Fibroblast of pulmonary artery (primary cell): ENCODE measurements around the gene TMEM266.

Experiments
- DNase-seq: peaks from one replicate; pipeline ENCODE4 v3.0.0-alpha.2; 2010; ENCODE audit warnings: low read depth
- H3K4me3 ChIP-seq: replicated peaks from 2 replicates; pipeline ENCODE4 v1.5.1; 2011; ENCODE audit warnings: low read depth, mild to moderate bottlenecking, control low read depth, low read length, moderate library complexity
- TF ChIP-seq, protein P1 (sequence below): IDR thresholded peaks from 2 replicates; pipeline ENCODE4 v1.5.1; 2011; ENCODE audit warnings: mild to moderate bottlenecking, control low read depth, low read length, inconsistent platforms; ENCODE audit errors: missing control alignments

TMEM266 gene

DNA sequence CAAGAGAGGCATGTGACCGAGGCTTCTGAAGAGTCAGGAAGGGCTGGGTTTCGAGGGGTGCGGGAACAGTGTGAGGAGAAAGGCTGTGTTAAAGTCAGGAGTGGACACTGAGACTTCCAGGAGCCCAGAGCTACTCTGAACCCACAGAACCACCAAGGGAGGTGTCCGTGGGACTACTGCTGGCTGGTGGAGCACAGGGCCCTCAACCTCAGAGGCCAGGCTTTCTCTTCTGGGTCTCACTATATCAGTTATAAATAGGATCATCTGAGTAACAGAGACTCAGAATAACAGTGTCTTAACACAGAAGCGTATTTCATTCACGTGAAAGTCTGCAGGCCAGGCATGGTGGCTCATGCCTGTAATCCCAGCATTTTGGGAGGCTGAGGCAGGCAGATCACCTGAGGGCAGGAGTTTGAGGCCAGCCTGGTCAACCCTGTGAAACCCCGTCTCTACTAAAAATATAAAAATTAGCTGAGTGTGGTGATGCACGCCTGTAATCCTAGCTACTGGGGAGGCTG is 113.6 kb downstream of the TMEM266 start:
- TF ChIP-seq, protein P1, sequence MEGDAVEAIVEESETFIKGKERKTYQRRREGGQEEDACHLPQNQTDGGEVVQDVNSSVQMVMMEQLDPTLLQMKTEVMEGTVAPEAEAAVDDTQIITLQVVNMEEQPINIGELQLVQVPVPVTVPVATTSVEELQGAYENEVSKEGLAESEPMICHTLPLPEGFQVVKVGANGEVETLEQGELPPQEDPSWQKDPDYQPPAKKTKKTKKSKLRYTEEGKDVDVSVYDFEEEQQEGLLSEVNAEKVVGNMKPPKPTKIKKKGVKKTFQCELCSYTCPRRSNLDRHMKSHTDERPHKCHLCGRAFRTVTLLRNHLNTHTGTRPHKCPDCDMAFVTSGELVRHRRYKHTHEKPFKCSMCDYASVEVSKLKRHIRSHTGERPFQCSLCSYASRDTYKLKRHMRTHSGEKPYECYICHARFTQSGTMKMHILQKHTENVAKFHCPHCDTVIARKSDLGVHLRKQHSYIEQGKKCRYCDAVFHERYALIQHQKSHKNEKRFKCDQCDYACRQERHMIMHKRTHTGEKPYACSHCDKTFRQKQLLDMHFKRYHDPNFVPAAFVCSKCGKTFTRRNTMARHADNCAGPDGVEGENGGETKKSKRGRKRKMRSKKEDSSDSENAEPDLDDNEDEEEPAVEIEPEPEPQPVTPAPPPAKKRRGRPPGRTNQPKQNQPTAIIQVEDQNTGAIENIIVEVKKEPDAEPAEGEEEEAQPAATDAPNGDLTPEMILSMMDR: no peak
- no peak for DNase-seq

DNA sequence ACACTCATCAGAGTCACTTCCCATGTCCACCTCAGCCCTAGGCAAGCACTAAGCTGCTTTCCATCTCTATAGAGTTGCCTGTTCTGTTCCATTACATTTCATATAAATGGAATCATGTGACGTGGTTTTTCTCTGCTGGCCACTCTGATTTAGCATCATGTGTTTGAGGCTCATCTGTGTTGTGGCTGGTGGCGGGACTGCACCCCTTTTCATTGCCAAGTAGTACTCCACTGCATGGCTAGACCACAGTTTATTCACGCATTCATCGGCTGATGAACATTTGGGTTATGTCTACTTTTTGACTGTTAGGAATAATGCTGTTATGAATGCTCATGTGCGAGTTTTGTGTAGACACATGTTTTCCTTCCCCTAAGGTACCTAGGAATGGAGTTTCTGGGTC is 114.9 kb downstream of the TMEM266 start:
- H3K4me3 ChIP-seq: no peak overlapping the region
- TF ChIP-seq, protein P1: no peak
- no peak for DNase-seq

More for the DNA sequence above, 113.6 kb downstream of the TMEM266 start:
- no peak overlapping the region for H3K4me3 ChIP-seq

DNA sequence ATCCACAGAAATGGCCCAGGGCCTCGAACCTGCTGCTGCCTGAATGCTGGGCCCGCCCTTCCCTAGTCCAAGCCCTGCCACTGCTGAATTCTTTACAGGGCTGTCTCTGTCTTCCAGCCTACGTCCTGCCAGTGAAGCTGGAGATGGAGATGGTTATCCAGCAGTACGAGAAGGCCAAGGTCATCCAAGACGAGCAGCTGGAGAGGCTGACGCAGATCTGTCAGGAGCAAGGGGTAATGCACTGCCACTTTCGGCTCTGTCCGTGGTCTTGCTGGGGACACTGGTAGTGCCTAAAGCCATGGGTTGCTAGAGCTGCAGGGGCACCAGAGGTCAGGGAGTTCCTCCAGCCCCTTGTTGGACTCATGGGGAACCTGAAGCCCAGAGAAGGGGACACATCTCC is 115.7 kb downstream of the TMEM266 start:
- DNase-seq: no peak
- no peak overlapping the region for H3K4me3 ChIP-seq
- TF ChIP-seq, protein P1: no peak

DNA sequence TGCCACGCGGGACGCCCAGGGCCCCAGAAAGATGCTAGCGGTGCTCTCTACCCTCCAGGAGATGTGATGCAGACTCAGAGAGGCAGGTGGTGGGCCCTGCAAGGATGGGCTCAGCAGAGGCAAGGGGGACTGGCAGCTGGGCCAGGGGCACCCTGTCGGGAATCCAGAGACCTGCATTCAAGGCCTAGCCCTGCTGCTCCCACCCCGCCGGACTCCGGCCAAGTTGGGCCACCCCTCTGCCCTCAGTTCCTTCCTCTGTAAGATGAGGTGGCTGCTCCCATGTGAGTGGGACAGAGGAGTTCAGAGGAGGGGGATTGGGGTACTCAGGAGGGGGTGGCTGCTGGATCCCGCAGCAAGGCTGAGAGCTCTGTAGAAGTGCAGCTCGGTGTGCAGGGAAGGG is 116.3 kb downstream of the TMEM266 start:
- no peak for DNase-seq
- no peak overlapping the region for H3K4me3 ChIP-seq

DNA sequence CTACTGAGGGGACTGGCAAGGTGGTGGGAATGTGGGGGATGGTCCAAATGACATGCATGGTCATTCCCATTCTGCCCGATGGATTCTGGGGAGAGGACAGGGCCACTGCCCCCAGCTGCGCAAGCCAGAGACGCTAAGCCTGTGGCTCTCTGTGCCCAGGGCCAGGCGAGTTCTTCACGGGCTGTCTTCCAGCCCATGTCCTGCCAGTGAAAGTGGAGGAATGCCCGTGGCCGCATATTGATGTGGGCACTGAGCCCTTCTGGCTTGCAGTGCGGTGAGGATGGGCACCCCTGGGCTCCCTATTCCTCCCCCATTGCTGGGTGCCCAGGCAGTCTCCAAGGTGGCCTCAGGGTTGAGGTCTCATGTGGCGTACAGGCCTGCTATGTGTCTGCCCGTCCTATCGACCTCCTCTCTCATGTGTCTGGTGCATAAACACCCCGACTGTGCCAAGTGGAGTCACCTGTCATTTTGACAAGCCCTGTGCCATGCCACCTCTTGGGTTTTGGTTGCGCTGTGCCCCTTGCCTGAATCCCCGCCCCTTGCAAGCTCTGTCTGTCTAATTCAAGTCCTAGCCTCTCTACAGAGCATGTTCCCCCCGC is 116.8 kb downstream of the TMEM266 start:
- no peak for DNase-seq
- TF ChIP-seq, protein P1: no peak
- H3K4me3 ChIP-seq: no peak overlapping the region

More for the DNA sequence above, 116.3 kb downstream of the TMEM266 start:
- TF ChIP-seq, protein P1: no peak

DNA sequence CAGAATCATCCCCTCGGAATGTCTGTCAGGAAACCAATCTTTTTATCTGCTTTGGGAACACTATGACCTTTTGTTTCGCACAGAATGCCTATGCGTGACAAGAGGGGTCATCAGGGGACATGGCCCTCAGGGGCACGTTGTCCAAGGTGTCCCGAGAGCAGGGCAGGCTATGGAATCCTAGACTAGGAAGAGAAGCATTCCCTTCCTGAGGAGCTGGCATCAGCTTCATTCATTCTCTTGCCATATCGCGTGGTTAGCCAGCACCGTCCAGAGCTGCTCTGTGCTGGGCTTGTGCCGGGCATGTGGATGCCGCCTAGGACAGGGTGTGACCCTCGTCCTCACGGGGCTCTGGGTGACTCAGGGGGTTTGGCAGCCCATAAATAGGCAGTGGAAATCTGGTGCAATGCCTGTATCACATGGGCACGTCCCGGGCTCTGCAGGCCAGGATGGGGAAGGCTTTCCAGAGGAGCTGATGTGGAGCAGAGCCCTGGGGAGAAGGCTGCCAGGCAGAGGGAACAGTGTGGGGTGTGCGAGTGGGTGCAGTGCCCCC is 117.8 kb downstream of the TMEM266 start:
- TF ChIP-seq, protein P1: no peak
- H3K4me3 ChIP-seq: no peak overlapping the region
- peak; percentile 24 for DNase-seq
